ENCODE measurements around the gene NCOA3.

Gene NCOA3

GRCh38 chr20:47645632-47646031 is 143.9 kb downstream of the NCOA3 start:
- no peak for DNase-seq (ENCODE audit: low spot score)
- TF ChIP-seq, protein P1, sequence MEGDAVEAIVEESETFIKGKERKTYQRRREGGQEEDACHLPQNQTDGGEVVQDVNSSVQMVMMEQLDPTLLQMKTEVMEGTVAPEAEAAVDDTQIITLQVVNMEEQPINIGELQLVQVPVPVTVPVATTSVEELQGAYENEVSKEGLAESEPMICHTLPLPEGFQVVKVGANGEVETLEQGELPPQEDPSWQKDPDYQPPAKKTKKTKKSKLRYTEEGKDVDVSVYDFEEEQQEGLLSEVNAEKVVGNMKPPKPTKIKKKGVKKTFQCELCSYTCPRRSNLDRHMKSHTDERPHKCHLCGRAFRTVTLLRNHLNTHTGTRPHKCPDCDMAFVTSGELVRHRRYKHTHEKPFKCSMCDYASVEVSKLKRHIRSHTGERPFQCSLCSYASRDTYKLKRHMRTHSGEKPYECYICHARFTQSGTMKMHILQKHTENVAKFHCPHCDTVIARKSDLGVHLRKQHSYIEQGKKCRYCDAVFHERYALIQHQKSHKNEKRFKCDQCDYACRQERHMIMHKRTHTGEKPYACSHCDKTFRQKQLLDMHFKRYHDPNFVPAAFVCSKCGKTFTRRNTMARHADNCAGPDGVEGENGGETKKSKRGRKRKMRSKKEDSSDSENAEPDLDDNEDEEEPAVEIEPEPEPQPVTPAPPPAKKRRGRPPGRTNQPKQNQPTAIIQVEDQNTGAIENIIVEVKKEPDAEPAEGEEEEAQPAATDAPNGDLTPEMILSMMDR (IDR thresholded peaks at IDR 0.05; ENCODE audit: extremely low read depth, missing control alignments) = no peak

GRCh38 chr20:47647994-47648393 is 146.3 kb downstream of the NCOA3 start:
- TF ChIP-seq, protein P1 (IDR thresholded peaks at IDR 0.05; ENCODE audit: extremely low read depth, missing control alignments) = no peak
- DNase-seq (ENCODE audit: low spot score) = no peak

GRCh38 chr20:47648943-47649342 is 147.3 kb downstream of the NCOA3 start:
- TF ChIP-seq, protein P1 (IDR thresholded peaks at IDR 0.05; ENCODE audit: extremely low read depth, missing control alignments) = no peak

DNA sequence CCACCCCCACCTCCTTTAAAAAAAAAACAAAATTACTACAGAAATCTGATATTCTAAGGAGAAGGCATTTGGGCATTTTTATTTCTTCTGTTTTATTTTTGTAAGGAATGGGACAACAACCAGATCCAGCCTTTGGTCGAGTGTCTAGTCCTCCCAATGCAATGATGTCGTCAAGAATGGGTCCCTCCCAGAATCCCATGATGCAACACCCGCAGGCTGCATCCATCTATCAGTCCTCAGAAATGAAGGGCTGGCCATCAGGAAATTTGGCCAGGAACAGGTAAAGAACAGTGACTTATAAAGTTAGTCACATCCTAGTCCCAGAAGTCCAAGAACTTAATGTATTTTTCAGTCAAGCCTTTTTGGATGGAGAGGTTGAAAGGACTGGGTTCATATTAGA is 150.6 kb downstream of the NCOA3 start:
- TF ChIP-seq, protein P1 (IDR thresholded peaks at IDR 0.05; ENCODE audit: extremely low read depth, missing control alignments) = no peak
- no peak for DNase-seq (ENCODE audit: low spot score)

More at GRCh38 chr20:47648943-47649342, 147.3 kb downstream of the NCOA3 start:
- DNase-seq (ENCODE audit: low spot score) = no peak

GRCh38 chr20:47652794-47653193 is 151.1 kb downstream of the NCOA3 start:
- TF ChIP-seq, protein P1 (IDR thresholded peaks at IDR 0.05; ENCODE audit: extremely low read depth, missing control alignments) = no peak
- DNase-seq (ENCODE audit: low spot score) = no peak

DNA sequence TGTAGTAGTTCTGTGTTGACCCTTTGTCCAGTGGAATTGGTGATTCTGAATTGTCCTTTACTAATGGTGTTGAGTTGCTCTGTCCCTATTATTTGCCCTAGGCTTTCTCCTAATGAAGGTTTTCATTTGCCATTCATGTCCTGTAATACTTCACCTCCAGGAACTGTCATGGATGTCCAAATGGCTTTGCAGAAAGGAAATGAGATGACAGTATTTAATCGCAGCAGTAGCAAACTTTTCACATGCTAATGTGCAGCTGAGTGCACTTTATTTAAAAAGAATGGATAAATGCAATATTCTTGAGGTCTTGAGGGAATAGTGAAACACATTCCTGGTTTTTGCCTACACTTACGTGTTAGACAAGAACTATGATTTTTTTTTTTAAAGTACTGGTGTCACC is 152.2 kb downstream of the NCOA3 start:
- TF ChIP-seq, protein P1 (IDR thresholded peaks at IDR 0.05; ENCODE audit: extremely low read depth, missing control alignments) = no peak
- DNase-seq (ENCODE audit: low spot score) = no peak

- TF ChIP-seq, protein P1 (IDR thresholded peaks at IDR 0.05; ENCODE audit: extremely low read depth, missing control alignments) = no peak
- no peak for DNase-seq (ENCODE audit: low spot score)
Measured at GRCh38 chr20:47654370-47654769, 152.7 kb downstream of the NCOA3 start.

Data from GM20000 (cell line).